Lung (tissue), 12 donors: ENCODE data around the gene DUSP10. TPM values are rescaled to one million over a fixed set of nuclear protein-coding genes. Genes with fewer than 3 reads are reported as not detected.

Experiments used
- ATAC-seq: fragments of 200-7000 bp; cut with Tn5 transposase; one replicate; pipeline ENCODE4 v1.9.1; 2020; ENCODE audit warnings: moderate number of reproducible peaks; ENCODE audit not compliant: insufficient read depth, low FRiP score
- DNase-seq, 3 donors: peaks; one replicate each; pipeline ENCODE4 v3.0.0-alpha.2; 2013 to 2017
- H3K27ac ChIP-seq, 2 donors: one replicate each; pipeline ENCODE4 v1.5.1; 2013; ENCODE audit warnings: mild to moderate bottlenecking in 2 of 2, moderate library complexity in 2 of 2, control low read depth in 1 of 2, inconsistent platforms in 1 of 2, low read depth in 1 of 2, low read length in 1 of 2
- H3K27me3 ChIP-seq, 3 donors: one replicate each; pipeline ENCODE4 v1.5.1; 2013; ENCODE audit warnings: low read length in 2 of 3; ENCODE audit not compliant: control insufficient read depth in 3 of 3, insufficient read depth in 3 of 3
- H3K36me3 ChIP-seq, 4 donors: one replicate each; pipeline ENCODE4 v1.5.1; 2013; ENCODE audit warnings: low read length in 4 of 4, mild to moderate bottlenecking in 1 of 4, moderate library complexity in 1 of 4; ENCODE audit not compliant: control insufficient read depth in 4 of 4, insufficient read depth in 4 of 4
- H3K4me1 ChIP-seq, 5 donors: one replicate each; pipeline ENCODE4 v1.5.1; 2013; ENCODE audit warnings: low read length in 5 of 5, mild to moderate bottlenecking in 2 of 5, moderate library complexity in 1 of 5; ENCODE audit not compliant: control insufficient read depth in 5 of 5, insufficient read depth in 5 of 5
- H3K4me3 ChIP-seq: one replicate; pipeline ENCODE4 v1.5.1; 2013; ENCODE audit warnings: mild to moderate bottlenecking, control low read depth, moderate library complexity
- H3K9ac ChIP-seq, 2 donors: one replicate each; pipeline ENCODE4 v1.5.1; 2013; ENCODE audit warnings: low read length in 2 of 2, control low read depth in 1 of 2; ENCODE audit not compliant: insufficient read depth in 1 of 2
- H3K9me3 ChIP-seq, 4 donors: one replicate each; pipeline ENCODE4 v1.5.1; 2013; ENCODE audit warnings: low read length in 3 of 4, mild to moderate bottlenecking in 1 of 4, moderate library complexity in 1 of 4; ENCODE audit not compliant: control insufficient read depth in 4 of 4, insufficient read depth in 3 of 4
- WGBS, 2 donors: extraction: QIAGEN DNeasy Blood & Tissue Kit; methylation state at CpG; one replicate each; pipeline ENCODE4 v1.1.7; 2013; 5-methylcytosine and 5-hydroxymethylcytosine counted together
- polyA plus RNA-seq, 2 donors: library from polyadenylated mRNA; stranded (reverse); fragments of 200-250 nt; gene quantifications; one replicate each; pipeline ENCODE4 v1.2.1, GENCODE V29; 2013
- total RNA-seq, 2 donors: library from RNA; depleted of rRNA in 1 of 2; stranded (reverse); fragments of >200 nt in 1 of 2; gene quantifications; one replicate each; pipeline ENCODE4 v1.2.1, GENCODE V29; 2014 to 2021
- TF ChIP-seq, protein P1 (sequence below): IDR thresholded peaks from 2 replicates; pipeline ENCODE4 v1.5.1; 2012; ENCODE audit warnings: mild to moderate bottlenecking; ENCODE audit errors: control extremely low read depth, extremely low read depth
- donor health status: control.
- donor health status: control.
- donor health status: Bipolar disorder and iron deficiency.
- donor health status: healthy.
- donor health status: DM: yes; HTN: yes; CAD: no.

Gene DUSP10
- total and polyA plus RNA-seq, 4 donors: 5.3 to 17.2 (median 11.5) TPM

DNA sequence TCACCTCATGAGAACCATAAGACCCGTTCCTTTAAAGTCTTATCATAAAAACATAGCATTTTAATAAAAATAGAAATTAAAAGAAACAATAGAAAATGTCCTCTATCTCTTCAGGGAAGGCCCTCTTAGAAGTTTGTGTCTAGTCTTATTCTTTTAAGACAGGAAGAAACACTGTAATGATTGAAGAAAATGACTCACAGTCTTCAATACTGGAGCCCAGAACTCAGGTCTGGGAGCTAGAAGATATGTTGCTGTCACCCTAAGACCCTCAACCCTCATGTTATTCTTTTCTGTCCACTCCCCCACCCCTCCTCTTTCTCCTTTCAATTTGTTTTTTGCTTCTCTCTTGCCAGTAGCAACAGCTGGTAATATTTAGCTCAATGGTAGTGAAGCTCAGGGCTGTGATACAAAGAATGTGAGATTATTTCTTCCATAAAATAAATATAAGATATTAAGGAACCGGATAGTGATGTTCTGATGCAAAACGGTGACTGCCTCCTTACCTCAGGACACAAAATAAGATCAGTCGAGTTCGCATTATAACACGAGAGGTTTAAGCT is 12.0 kb downstream of the DUSP10 start:
- Histone ChIP-seq H3K9me3 (no peaks in the 10 kb centered on the region), H3K27ac (no peak overlapping the region), H3K4me3 (no peak overlapping the region), H3K9ac (peak overlapping the region in 1 of 2 donors; percentile 23), H3K36me3 (peaks cover 0 to 3% (median 0%) of the 10 kb centered on the region in 4 donors), H3K27me3 (no peaks in the 10 kb centered on the region), H3K4me1 (peaks cover 0 to 23% (median 2%) of the 10 kb centered on the region in 5 donors)
- TF ChIP-seq, protein P1, sequence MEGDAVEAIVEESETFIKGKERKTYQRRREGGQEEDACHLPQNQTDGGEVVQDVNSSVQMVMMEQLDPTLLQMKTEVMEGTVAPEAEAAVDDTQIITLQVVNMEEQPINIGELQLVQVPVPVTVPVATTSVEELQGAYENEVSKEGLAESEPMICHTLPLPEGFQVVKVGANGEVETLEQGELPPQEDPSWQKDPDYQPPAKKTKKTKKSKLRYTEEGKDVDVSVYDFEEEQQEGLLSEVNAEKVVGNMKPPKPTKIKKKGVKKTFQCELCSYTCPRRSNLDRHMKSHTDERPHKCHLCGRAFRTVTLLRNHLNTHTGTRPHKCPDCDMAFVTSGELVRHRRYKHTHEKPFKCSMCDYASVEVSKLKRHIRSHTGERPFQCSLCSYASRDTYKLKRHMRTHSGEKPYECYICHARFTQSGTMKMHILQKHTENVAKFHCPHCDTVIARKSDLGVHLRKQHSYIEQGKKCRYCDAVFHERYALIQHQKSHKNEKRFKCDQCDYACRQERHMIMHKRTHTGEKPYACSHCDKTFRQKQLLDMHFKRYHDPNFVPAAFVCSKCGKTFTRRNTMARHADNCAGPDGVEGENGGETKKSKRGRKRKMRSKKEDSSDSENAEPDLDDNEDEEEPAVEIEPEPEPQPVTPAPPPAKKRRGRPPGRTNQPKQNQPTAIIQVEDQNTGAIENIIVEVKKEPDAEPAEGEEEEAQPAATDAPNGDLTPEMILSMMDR: no peak
- 77 to 88% methylated on average over 6 of the region's 6 CpGs for WGBS, 2 donors
- DNase-seq: peak in 2 of 3 donors; percentile 69 to 72
- ATAC-seq: no peak

DNA sequence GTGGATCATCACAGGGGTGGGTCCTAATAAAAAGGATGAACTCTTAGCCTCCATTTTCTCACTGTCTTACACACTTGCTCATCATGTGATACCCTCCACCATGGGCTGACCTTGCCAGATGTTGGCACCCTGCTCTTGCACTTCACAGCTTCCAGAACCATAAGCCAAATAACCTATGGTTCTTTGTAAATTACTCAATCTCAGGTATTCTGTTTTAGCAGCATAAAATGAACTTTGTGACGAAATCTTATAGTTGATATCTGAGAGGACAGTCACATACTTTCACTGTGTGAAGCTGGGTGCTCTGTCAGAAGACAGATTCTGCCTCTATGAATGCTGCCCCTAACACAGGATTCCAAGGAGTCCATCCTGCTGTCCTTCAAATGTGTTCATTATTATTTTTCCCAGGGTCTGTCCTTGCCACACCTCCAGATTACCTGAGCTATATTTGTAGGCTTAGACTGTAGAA is 13.8 kb downstream of the DUSP10 start:
- WGBS, 2 donors: 94 to 98% methylated on average over 1 of the region's 1 CpG
- peaks cover 0 to 2% (median 0%) of the 10 kb centered on the region in 4 donors for H3K9me3 ChIP-seq
- H3K9ac ChIP-seq: no peak overlapping the region
- ATAC-seq: no peak
- H3K27me3 ChIP-seq: no peaks in the 10 kb centered on the region
- no peak for DNase-seq
- peaks cover 0 to 17% (median 2%) of the 10 kb centered on the region in 5 donors for H3K4me1 ChIP-seq
- H3K36me3 ChIP-seq: peaks cover 0 to 2% (median 0%) of the 10 kb centered on the region in 4 donors
- no peak overlapping the region for H3K4me3 ChIP-seq
- TF ChIP-seq, protein P1: no peak
- no peak overlapping the region for H3K27ac ChIP-seq

DNA sequence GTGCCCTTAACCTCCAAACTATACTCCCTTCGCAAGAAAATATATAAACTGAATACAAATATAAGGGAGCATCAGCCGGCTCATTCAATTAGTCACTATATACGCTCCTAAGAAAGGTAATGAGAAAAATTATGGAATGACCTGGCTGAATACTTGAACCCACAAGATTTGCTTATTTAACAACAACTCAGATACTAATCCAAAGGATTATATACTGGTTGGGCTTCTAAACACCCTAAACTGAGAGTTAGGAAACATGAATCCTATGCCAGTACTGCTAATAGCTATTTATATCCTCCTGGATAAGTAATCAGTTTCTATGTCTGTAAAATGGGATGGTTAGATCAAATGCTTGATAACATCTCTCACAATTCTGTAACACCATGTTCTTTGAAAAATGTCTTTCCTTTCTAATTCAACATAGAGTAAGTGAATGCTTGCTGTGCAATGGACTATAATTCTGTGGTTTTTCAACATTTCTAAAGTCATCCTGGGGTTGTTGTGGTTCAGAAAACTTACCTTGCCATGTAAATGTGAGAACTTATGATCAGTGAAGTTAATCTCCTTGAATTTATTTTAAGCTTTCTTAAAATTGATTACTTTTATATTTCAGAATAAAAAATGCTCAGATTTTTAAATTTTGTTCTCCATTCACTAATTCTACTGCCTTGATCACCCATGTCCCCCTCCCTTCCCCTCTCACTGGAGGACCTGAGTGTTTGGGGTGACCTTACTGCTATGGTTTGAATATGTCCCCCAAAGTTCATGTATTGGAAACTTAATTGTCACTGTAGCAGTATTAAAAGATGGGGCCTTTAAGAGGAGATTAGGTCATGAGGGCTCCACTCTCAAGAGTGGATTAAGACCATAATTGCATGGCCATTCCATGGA is 14.5 kb downstream of the DUSP10 start:
- Histone ChIP-seq H3K27me3 (no peaks in the 10 kb centered on the region), H3K9me3 (peaks cover 0 to 2% (median 0%) of the 10 kb centered on the region in 4 donors), H3K4me1 (peaks cover 0 to 17% (median 2%) of the 10 kb centered on the region in 5 donors), H3K4me3 (no peak overlapping the region), H3K36me3 (peaks cover 0 to 2% (median 0%) of the 10 kb centered on the region in 4 donors), H3K27ac (no peak overlapping the region), H3K9ac (no peak overlapping the region)
- 95 to 96% methylated on average over 3 of the region's 3 CpGs for WGBS, 2 donors
- TF ChIP-seq, protein P1: no peak
- ATAC-seq: no peak
- peak in 1 of 3 donors; percentile 30 for DNase-seq
